Brain microvascular endothelial cell (primary cell): Measurements from ENCODE around the gene PWP1.

Experiments used
- DNase-seq: peaks from one replicate; pipeline ENCODE4 v3.0.0-alpha.2; 2020
- H3K27ac ChIP-seq: fragments of 250-450 bp; sonication (Bioruptor Pico); 2 replicates; pipeline ENCODE4 v1.5.1; 2020; ENCODE audit warnings: mild to moderate bottlenecking, moderate library complexity
- H3K27me3 ChIP-seq: fragments of 250-450 bp; sonication (Bioruptor Pico); replicated peaks from 2 replicates; pipeline ENCODE4 v1.5.1; 2020; ENCODE audit warnings: mild to moderate bottlenecking
- H3K36me3 ChIP-seq: fragments of 250-450 bp; sonication (Bioruptor Pico); replicated peaks from 2 replicates; pipeline ENCODE4 v1.5.1; 2020; ENCODE audit warnings: mild to moderate bottlenecking
- H3K4me3 ChIP-seq: 2 replicates; pipeline ENCODE4 v1.5.1; 2011; ENCODE audit warnings: low read depth, mild to moderate bottlenecking, control low read depth, low read length, moderate library complexity
- CTCF ChIP-seq: IDR thresholded peaks from 2 replicates; pipeline ENCODE4 v1.5.1; 2011; ENCODE audit warnings: low read depth, mild to moderate bottlenecking, moderate library complexity, low read length, control low read depth, inconsistent platforms; ENCODE audit errors: missing control alignments
- in situ Hi-C: cut with HindIII; loops from 2 replicates; pipeline ENCODE4 v1.10.0; 2017; ENCODE audit warnings: low sequenced_read_pairs, low pct_ligation_motif_present

The PWP1 gene

GRCh38 chr12:107649661-107650061, 35.9 kb upstream of the PWP1 start:
- no peak for TF ChIP-seq CTCF
- in situ Hi-C loops, result no loop called here
- no peak for DNase-seq

GRCh38 chr12:107650977-107651376, 34.6 kb upstream of the PWP1 start:
- H3K27me3 ChIP-seq, result no peaks in the 10 kb centered on the region
- no peaks in the 10 kb centered on the region for H3K36me3 ChIP-seq
- in situ Hi-C loops, result no loop called here
- no peak for DNase-seq
- TF ChIP-seq CTCF, result no peak
- no peak overlapping the region for H3K27ac ChIP-seq
- no peak overlapping the region for H3K4me3 ChIP-seq

More at GRCh38 chr12:107649661-107650061, 35.9 kb upstream of the PWP1 start:
- no peaks in the 10 kb centered on the region for H3K27me3 ChIP-seq
- H3K4me3 ChIP-seq, result no peak overlapping the region
- H3K36me3 ChIP-seq, result no peaks in the 10 kb centered on the region
- no peak overlapping the region for H3K27ac ChIP-seq

- in situ Hi-C loops, result no loop called here
- no peak for DNase-seq
Observed at GRCh38 chr12:107651571-107652449, 33.8 kb upstream of the PWP1 start.

GRCh38 chr12:107653519-107653918, 32.1 kb upstream of the PWP1 start:
- no peak for TF ChIP-seq CTCF
- no peaks in the 10 kb centered on the region for H3K27me3 ChIP-seq
- no peak overlapping the region for H3K4me3 ChIP-seq
- no peak overlapping the region for H3K27ac ChIP-seq
- DNase-seq, result no peak
- in situ Hi-C loops, result no loop called here
- H3K36me3 ChIP-seq, result no peaks in the 10 kb centered on the region

More at GRCh38 chr12:107651571-107652449, 33.8 kb upstream of the PWP1 start:
- H3K4me3 ChIP-seq, result no peak overlapping the region
- no peak for TF ChIP-seq CTCF
- no peak overlapping the region for H3K27ac ChIP-seq
- H3K27me3 ChIP-seq, result no peaks in the 10 kb centered on the region
- no peaks in the 10 kb centered on the region for H3K36me3 ChIP-seq

GRCh38 chr12:107654873-107655272, 30.7 kb upstream of the PWP1 start:
- TF ChIP-seq CTCF, result no peak
- Histone ChIP-seq H3K36me3 (no peaks in the 10 kb centered on the region), H3K27me3 (no peaks in the 10 kb centered on the region), H3K27ac (no peak overlapping the region), H3K4me3 (no peak overlapping the region)
- DNase-seq, result no peak
- in situ Hi-C loops, result no loop called here
